HG03354 (cell line): Measurements from ENCODE around the gene CEP152.
"Not testable (repeated sequence)": the region's sequence is repeated elsewhere in the genome, so short reads cannot be mapped to it uniquely, and the experiment has no call there.

ENCODE experiments used
- ATAC-seq: cut with Tn5 transposase; IDR thresholded peaks from one replicate; pipeline ENCODE4 v1.9.1; 2021; ENCODE audit warnings: mild to moderate bottlenecking; ENCODE audit not compliant: unreplicated experiment, poor library complexity, severe bottlenecking

Gene CEP152

DNA sequence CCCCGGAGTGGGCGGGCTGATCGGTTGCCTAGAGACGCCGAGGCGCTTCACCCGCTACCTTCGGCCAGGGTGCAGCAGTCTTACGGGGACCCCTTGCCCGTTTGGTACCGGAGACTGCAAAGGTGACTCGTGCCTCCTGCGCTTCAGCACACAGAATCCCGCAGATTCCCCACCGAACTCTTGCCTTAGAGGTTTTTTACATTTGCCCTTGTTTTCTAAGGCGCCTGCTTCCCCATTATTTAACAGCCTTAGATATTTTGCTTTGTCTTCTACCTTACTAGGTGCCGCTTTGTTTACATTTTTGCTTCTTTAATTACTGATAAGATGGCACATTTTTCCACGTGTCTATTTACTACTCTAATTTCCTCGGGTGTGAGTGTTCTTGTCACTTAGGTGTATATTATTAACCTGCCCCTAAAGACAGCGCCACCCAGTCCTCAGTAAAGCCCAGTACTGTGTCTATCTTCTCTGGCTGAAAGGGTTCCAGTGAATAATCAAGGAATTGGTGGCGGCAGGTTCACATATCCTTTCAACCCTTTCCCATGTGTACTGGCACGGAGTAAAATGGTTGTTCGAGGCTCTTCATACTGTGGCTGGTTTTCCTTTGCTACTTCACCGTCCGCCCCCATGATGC is 573 bp upstream of the CEP152 start:
- ATAC-seq: no peak

DNA sequence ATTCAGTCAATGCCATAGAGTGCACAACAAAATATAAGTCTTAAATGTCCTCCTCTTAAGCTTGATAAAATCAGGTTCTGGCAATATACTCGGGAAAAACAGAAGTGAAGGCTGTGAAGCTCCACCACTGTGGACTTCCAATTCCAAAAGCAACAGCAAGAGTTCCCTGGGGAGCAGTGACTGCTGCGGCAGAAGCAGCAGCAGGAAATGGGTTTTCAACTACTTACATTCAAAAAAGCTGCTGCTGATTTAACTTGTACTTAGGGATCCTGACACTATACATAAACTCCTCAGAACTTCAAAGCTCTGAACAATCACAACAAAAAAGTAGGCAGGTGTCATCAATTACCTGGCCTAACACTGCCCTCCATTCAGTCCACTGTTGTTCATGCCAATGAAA is 4.7 kb downstream of the CEP152 start:
- ATAC-seq: no peak

DNA sequence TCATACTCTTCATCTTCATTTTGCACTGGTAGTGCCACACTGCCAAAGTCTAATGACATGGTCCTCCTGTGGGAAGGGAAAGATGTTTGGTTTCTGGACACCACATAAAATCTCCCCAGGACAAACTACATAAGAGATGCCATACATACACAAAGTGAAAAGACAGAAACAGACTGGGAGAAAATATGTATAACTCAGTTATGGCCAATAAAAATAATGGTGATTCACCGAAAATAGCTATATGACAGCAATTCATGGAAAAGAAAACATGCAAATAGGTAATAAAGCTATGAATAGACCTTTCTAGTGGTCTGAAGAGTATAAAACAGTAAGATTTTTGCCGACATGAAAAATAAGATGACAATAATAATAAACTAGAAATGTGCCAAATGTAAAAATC is 5.3 kb downstream of the CEP152 start:
- ATAC-seq: no peak

DNA sequence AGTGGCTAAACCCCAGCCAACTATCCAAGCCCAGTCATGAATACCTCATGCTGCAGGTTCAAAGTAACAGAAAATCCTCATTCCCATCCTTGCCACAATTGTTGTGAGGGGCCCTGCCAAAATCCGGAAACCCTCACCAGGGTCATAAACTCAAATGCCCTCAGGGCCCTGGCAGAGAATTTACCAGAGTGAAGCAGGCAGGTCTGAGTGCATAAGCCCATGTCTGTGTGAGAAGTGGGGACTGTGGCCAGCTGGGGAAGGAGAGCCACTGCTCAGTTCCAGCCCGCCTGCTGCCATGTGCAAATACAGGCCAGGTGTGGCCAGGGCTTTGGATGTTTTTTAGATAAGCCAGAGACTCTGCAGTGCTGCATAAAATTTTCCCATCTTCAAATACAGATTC is 7.0 kb downstream of the CEP152 start:
- no peak for ATAC-seq

DNA sequence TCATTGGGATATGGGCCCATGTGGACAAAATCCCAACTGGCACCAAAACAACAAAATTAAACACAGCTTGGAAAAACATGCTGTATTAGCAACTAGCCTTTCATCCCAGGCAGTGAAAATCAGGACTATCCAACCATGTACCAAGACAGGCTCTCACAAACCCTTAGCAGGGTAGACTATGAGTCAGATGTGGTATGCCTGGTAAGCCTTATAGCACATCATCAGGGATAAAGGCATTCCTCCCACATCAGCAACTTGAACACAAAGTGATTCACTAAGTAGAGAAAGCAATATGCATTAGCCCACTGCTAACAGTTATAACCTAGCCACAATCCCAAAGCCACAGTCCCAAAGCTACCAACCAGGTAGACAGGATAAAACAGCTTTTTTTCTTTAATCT is 8.0 kb downstream of the CEP152 start:
- ATAC-seq: no peak

DNA sequence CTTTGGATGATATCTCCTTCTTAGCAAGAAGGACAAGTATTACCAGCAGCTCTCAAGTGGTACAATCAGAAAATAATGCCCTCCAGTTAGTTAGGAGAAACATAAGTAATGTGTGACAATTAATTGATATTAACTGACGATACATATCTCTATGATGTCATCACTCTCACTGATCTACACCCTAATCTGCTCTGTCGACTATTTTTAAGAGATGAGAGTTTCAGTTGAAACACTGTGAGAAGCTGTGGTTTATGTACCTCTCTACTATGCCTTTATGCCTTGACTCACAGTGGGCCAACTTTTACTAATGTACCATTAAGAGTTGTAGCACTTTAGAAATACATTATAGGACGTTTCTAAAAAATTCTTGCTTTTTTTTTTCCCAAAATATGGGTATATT is 8.6 kb downstream of the CEP152 start:
- peak; percentile 45 for ATAC-seq

DNA sequence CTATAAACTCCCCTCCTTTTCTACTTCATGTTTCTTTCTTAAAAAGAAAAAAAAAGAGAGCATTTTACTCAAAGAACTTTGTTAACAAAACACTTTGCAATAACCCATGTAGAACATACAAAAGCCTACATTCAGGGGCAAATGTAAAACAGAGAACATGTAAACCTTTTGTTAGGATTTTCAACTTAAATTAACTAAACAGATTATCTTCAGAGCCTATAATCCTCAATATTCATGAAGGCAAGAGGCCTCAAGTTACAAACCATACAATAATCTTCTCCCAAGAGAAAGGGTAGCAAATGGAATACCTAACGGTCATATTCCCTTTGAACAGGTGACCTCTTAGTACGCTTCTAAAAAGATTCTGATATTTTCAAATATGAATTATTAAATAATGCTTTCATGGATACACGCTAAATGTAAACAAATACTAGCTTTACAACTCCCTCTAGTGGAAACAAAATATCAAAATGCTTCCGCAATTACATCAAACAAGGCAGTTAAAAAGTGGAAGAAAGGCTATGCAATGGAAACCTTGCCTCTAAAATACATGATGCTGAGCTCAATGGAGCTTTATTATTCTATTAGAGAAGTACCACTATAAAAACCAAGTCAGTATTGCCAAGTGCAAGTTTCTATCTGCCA is 9.9 kb downstream of the CEP152 start:
- no peak for ATAC-seq

DNA sequence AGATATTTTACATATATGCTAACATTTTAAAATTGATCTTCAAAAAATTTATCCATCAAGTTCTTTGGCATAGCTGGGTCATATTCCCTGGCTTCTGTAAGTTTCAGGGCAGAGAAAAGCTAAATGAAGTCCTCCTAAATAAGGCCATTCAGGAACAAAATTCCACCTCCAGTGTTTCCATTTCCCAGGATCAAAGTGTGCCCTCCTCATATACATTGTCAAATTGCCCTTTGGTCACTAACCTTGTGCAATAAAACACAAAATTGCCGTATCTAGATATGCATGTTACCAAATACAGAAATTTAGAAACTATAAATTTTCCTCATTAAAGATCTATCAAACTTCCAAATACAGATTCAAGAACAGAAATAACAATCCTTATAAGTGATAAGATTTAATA is 10.6 kb downstream of the CEP152 start:
- ATAC-seq: no peak

DNA sequence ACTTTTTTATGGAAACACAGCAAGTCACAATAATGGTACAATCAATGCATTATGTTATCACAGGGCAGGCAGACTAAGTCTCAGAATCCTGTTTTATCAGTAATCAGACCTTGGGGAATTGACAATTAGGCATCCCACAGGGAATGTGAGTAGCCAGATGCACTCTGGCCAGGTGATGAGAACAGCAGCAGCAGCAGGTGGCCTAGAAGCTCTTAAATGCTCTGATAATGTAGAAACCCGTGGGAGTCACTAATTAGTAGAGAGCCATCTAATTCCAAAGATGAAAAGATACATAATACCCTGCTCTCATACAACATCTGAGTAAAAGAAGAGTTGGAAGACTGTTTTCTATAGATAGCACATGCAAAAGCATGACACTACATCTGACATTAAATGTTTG is 12.6 kb downstream of the CEP152 start:
- ATAC-seq: no peak

DNA sequence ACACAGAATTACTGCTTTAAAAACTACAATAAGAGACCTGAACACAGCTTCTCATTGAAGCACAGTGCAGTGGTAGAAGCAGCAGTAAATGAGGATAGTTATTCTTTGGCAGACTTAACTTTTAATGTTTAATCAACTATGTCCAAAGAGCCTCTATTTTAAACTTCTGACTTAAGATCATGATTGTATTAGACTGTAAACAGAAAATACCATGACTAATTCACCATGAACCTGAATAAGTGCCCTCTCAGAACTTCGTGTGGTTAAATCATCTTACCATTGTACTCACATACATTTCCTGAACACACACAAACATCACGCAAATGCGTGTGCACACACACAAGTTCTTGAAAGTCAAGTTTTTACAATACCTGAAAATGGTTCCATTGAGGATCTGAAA is 13.9 kb downstream of the CEP152 start:
- peak; percentile 66 for ATAC-seq

DNA sequence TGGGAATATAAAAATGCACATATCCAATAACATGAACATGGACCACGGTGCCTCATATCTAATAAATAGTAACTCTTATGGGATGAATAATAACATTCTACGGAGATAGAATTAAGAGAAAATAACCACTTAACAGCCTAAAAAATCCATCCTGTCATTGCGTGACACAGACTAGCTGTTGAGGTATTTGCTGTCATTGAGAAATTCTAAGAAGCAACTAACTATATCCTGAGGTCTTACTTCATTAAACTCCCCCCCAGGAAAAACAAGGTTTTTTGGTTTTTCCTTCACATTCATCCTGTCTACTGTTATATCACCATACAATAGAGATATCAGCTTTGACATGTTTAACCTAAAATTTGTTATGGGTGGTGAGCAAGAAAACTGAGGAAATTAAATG is 14.3 kb downstream of the CEP152 start:
- no peak for ATAC-seq

DNA sequence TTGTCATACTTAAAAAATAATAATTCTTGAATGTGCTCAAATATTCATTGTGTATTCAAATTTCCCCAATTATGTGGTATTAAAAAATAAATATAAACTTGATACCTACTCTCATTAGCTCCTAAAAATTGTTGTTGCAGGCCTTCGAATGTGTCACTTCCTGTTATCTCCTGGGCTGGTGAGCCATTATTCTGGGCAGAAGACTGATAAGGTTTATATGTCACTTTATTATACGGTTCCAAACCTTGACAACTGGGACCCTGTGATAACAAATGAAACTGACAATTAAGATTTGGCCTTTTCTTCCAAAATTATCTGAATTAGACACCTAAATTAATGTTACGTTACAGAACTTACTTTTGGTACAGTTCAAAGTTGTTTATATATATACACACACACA is 15.0 kb downstream of the CEP152 start:
- no peak for ATAC-seq

DNA sequence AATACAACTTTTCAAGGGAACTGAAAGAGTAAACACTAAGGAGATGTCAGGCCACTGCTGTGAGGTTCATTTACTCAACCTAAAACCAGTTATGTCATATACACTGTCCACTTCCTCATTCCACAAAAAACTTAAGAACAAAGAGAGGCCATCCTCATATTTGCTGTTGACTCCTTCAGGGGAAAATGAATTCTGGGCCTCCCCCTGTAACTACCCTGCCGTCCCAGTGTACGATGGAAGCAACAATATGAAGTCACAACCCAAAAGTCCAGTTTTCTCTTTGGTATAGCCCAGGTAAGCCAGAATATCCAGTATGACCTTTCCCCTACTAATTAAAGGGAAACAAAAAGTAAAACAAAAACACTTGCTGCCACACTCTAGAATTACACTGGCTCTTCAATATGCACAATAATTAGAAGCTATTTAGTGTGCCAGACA is 16.2 kb downstream of the CEP152 start:
- ATAC-seq: peak; percentile 86

DNA sequence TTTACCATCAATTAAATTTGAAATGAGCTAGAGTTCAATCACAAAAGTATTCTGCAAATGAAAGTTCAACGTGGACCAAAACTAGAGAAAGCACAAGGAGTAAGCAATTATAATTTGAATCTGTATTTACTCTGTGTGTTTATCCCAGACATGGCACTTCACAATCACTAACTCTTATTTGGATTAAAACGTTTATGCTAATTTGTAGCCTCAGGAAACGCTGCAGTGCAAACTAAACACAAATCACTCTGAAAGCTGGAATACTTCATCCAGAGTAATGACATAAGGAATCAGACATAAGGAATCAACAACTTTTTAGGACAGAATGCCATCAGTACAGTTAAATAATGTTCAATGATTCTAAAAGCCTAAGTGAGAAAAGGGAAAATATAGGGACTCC is 18.5 kb downstream of the CEP152 start:
- ATAC-seq: no peak

DNA sequence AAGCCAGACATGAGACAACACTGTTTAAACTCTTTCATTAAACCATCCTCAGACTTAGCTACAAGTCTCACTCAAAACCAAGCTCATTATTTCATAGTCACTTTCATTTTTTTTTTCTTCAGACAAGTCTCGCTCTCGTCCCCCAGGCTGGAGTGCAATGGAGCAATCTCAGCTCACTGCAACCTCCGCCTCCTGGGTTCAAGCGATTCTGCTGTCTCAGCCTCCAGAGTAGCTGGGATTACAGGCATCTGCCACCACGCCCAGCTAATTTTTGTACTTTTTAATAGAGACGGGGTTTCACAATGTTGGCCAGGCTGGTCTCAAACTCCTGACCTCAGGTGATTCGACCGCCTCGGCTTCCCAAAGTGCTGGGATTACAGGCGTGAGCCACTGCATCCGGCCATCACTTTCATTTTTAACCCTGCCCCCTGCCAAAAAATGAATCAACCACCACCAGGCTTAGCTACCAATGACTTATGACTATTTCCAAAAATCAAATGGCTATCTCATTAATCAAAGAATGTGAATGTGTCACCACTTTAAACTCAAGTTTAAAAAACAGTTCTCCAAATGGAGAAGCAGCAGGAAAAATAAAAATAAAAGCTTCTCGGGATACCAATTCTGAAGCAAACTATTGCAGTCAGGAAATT is 20.3 kb downstream of the CEP152 start:
- not testable (repeated sequence) for ATAC-seq

DNA sequence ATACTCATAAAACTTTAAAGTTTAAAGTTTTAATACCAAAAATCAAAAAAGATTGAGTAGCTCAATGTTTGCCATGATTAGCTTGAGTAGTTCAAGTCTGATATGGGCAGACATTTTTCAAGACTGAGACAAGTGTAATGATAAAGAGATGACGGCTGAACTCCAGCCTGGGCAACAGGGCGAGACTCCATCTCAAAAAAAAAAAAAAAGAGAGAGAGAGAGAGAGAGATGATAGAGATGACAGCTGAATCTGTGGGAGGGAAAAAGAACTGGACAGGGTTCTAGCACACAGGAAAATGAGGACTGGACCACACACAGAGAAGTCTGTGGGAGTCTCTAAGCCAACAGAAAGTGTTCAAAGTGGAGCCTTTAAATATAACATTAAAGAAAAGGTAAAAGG is 25.2 kb downstream of the CEP152 start:
- ATAC-seq: no peak

DNA sequence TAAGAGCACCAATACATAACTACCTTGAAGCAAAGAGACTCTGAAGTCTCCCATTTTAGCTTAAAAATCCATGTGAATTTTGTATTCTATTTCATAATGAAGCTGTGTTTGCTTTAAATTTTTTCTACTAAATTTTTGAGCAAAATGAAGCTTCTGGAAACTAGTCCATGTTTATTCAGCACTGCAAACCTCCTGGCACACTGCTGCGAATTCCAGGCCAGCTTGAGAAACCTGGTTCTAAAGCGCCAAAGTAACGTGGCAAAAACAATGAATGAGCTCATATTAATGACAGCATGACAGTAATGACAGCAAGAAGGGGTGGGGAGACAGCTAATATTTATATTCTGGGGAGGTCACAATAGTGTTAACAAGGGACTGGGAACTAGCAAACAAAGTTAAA is 25.7 kb downstream of the CEP152 start:
- no peak for ATAC-seq

DNA sequence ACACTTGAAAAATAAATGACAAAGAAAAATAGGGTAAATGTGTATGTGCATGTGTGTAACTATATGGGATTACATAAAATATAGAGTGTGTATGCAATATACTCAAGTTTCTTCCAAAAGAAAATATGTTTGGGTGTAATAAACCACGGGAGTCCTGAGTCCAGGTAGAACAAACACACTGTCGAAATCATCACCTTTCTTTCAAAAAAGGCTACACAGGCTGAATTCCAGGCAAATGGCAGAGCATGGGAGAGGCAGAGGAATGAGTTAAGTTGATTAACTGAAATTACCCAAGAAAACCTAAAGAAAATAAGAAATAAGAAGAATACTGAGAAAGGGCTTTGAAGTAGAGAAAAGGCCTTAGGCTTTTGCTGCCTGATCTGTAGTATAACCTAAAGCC is 26.1 kb downstream of the CEP152 start:
- no peak for ATAC-seq

DNA sequence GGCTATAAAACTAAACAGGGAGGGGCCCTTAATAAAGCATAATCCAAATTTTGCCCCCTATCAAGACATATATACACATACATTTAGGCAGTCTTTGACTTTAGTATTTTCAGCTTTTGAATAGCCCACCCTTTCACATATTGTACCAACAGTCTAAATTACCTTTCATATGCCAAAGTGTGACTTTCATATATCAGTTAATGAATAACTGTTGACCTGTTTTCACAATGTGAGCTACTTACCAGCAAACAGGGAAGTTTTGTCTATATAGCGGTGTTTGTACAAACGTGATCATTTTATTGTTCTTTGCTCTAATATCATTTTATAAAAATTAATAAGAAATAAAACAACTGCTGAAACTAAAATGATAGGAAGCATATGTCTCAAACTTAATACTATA is 28.0 kb downstream of the CEP152 start:
- ATAC-seq: no peak

DNA sequence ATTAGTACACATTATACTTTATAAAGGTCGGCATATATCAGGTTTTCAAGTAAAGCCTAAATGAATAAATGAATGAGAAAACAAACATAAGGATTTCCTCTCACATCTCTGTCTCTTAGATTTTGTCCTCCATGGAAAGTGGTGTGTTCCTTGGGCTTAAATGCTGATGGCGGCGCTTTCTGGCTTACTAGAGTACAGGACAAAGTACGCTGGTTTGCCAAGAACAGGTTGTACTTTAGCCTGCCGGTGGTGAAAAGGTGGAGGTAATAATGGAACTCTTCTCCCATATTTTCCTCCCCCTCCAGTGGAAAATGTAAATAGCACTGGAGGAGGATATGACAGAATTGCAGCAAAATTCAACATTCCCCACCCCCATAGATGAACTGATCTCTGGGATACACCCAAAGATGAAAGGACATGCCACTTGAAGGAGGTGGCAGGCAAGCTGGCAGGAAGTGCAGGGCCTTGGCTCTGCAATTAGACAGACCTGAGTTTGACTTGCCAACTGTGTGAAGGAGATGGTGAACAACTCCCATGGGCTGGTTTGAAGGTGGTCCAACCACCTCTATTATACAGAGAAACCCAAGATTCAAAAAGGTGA is 29.3 kb downstream of the CEP152 start:
- ATAC-seq: no peak

DNA sequence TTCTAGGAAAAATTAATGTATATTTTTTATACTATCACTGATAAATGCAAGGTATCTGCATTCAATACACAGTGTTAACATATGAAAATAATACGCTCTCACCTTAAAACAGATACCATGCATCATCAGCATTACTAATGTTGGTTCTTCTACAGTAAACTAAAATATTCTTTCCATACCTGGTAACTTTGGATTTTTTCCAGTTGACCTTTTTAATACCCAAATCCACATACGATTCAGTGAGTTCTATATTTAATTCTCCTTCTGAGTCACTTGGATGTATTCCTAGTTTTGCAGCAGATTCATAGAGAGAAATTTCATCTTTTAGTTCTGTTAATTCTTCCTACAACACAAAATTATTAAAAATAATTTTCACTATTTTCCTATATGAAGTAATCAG is 29.9 kb downstream of the CEP152 start:
- no peak for ATAC-seq
